Activated naive CD4-positive, alpha-beta T cell treated with anti-CD3 and anti-CD28 coated beads, Interleukin-2, amount 50 U/mL, for 16 hours (primary cell): ENCODE data around the gene SAMD9L.
"Not testable (repeated sequence)": the region's sequence is repeated elsewhere in the genome, so short reads cannot be mapped to it uniquely, and the experiment has no call there.

Experiments
- DNase-seq: peaks from one replicate; pipeline ENCODE4 v3.0.0-alpha.2; 2020

Gene SAMD9L

DNA sequence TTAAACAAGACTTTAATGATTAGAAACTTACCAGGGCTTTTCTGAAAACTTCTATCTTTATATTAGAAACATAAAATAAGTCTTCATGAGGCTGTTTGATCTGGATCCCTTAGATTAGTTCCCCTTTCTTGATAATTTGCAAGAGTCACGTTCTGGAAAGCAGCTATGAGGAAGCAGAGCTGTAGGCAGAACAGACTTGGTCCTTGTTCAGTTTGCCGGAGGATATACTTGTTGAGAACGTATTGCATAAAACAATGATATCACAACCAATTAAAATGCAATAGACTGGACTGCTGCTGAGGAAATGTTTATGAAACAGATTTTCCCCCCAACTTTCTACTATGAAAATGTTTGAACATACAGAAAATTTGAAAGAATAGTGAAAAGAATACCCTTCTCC lies 2.8 kb downstream of the SAMD9L start:
- no peak for DNase-seq

DNA sequence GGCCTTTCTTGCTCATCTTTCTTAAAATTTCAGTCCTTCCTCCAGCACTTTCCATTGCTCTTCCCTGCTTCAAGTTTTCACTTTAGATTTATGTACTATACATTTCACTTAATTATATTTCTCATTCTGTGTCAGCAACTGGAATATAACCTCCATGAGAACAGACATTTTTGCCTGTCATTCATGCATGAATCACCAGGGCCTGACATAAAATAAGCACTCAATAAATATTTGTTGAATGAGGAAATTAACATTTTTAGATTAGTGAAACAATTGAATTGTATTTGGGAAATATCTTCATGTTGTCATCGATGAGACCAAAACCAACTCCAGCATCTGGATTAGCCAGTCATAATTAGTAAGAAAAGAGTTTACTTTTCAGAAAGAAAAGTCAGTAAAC lies 6.1 kb downstream of the SAMD9L start:
- no peak for DNase-seq

DNA sequence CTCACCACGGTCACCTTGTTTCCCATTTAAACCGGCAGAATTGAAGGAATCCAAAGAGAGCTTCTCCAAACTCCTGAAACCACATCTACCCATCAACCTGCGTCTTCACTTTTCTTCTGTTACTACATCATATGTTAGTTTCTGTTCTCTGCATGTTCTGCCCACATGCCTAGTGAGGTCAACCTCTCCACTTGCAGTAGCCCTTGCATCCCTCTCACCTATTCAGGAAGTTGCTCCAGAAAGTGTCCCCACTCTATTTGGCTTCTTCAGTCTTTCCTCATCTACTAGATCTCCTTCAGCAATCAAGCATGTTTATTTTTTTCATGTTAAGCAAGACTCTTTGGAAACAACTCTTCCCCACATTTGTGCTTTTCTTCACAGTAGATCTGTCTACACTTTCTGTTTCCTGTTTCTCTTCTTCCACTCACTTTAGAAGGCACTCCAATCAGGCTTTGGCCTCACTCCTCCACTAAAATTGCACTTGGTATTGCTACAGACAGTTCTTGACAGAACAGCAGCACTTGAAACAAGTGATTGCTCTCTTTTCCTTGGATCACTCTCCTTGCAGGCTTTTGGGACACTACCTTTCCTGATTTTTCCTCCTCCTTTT lies 7.5 kb downstream of the SAMD9L start:
- DNase-seq = no peak

DNA sequence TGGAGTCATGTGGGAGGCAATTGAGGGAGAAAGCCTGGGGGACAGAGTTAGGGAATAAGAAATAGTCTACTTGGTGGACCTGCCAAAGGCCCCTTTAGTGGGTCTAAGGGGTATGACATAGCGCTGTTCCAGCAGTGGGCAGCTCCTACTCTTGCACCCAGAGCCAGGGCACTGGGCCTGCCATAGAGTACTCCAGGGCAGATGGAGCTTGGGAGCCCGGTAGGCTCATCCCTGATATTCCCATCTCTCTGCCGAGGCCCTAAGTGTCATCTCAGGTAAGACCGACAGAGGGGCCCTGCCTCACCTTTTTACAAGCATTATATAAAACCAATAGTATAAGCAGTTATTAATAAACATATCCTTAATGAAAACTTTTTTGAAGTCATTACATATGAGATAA lies 9.6 kb downstream of the SAMD9L start:
- DNase-seq = no peak

DNA sequence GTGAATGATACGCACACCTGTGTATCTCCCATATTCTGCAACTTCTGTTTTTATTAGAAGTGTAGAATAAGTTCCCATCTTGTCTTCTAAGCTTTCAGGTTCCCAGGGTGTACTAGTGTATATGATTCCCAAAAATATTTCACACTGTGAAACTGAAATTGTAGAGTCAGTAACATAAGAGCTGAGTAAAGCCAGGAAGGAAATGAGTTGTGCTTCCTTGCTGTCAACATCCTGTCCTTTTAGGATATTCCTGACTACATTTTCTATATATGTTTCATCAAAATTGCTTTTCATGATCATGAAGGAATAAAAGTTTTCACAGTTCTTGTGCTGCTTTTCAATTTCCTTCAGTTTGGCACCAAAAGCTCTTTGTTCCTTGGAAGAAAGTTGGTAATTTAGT lies 15.2 kb downstream of the SAMD9L start:
- DNase-seq = no peak

DNA sequence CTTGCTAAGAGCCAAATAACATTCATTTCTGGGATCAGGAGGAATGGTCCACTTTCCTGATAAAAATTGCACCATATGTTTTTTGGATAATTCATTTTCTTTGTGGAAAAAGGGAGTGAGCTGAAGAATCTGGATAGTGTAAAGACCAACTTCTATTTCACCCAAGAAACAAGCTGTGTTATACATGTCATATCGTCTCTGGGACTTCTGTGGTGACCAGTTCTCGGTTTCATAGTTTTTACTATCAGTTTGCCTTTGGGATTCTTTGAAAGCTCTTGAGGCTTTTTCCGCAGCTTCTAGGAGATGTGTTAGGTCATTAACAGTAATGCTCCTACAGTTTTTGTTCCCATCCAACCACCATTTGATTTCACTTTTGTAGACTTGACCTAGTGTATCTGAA lies 16.0 kb downstream of the SAMD9L start:
- DNase-seq = no peak

DNA sequence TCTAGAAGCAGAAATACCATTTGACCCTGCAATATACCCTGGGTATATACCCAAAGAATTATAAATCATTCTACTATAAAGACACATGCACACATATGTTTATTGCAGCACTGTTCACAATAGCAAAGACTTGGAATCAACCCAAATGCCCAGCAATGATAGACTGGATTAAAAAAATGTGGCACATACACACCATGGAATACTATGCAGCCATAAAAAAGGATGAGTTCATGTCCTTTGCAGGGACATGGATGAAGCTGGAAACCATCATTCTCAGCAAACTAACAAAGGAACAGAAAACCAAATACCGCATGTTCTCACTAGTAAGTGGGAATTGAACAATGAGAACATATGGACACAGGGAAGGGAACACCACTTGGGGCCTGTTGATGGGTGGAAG lies 21.2 kb downstream of the SAMD9L start:
- not testable (repeated sequence) for DNase-seq

DNA sequence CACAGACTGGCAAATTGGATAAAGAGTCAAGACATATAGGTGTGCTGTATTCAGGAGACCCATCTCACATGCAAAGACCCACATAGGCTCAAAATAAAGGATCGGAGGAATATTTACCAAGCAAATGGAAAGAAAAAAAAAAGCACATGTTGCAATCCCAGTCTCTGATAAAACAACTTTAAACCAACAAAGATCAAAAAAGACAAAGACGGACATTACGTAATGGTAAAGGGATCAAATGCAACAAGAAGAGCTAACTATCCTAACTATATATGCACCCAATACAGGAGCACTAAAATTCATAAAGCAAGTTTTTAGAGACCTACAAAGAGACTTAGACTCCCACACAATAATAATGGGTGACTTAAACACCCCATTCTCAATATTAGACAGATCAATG lies 24.7 kb downstream of the SAMD9L start:
- not testable (repeated sequence) for DNase-seq

DNA sequence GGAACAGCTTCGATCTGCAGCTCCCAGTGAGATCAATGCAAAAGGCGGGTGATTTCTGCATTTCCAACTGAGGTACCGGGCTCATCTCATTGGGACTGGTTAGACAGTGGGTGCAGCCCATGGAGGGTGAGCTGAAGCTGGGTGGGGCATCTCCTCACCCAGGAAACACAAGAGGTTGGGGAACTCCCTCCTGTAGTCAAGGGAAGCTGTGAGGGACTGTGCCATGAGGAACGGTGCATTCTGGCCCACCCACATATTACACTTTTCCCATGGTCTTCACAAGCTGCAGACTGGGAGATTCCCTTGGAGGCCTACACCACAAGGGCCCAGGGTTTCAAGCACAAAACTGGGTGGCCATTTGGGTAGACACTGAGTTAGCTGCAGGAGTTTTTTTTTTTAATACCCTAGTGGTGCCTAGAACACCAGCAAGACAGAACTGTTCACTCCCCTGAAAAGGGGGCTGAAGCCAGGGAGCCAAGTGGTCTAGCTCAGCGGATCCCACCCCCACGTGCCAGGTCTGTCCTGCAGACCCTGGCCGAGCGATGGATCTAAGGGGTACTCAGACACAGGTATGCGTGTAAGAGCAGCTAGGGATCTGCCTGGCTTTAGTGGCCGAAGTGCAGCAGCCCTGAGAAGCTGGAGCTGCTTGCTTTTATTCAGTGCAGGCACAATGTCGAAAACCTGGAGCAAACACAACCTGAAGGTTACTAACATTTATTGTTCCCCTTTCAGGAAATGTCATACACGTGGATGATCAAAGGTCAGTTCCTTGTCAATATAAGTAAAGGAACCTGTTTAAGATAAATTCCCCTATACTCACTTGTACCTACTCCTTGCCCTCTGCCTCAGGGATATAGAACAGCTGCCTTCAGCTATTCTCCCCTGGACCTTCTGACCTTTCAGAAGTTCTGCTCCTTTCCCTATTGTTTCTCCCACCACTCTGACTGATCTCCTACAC lies 27.3 kb downstream of the SAMD9L start:
- no peak for DNase-seq

DNA sequence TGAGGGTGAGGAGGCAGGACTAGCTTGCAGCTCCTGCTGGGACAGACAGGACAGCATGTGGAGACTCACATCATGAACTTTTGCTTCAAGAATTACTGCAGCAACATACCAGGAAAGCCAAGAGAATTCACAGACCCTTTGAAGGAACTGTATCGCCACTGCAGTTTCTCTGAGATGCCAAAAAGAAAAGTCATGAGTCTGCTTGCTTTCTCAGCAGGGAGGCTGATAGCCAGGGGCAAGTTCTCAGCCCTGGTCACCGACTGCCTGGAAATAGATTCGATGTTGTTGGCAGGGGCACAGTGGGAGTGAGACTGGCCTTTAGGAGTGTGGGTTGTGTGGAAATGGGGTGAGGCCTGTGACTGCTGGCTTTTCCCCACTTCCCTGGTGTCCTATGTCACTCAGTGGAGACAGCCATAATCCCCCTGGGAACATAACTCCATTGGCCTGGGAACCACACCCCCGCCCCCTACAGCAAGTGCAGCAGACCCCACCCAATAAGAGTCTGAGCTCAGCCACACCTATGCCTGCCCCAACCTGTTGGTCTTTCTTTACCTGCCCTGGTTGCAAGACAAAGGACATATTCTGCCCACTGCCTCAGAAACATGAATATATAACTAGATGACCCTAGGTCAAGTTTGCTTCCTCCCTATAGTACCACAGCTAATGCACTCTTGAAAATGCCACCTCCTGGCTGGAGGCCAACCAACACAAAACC lies 28.8 kb downstream of the SAMD9L start:
- DNase-seq = no peak

DNA sequence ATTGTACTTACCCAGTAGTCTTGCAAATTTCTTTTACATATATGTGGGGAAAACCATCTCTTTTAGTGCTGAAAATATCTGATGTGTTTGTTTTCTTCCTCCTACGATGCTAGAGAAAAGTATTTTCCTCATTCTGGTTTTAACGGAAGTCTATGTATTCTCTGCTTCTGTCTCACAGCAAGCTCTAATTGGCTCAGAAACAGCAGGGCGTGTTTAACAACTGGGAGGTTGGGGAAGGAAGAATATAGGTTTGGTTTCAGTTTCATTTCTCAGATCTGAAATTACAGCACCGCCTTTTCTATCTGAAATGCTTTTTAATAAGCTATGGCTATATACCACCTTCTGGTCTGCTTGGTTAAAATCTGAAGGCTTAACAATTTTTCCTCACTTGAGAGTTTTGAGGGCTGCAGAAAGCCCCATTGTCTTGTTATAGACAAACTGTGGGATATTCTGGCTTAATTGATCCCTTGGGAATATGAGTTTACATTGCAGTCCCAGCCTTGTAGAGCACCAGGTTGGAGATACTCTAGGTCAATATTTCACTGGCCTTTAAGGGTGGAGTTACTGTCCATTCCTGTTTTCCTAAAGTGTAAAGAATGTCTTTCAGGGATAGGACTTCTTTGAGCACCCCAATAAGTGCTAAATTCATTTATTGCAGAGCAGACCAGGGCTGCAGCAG lies 30.2 kb downstream of the SAMD9L start, which contains the start of gene SAMD9:
Gene SAMD9 (minus strand): TSS at position 128 of the 679 bp plus-strand sequence. CDS start 11,882 bp downstream, outside the sequence.
- DNase-seq = peak; percentile 45

DNA sequence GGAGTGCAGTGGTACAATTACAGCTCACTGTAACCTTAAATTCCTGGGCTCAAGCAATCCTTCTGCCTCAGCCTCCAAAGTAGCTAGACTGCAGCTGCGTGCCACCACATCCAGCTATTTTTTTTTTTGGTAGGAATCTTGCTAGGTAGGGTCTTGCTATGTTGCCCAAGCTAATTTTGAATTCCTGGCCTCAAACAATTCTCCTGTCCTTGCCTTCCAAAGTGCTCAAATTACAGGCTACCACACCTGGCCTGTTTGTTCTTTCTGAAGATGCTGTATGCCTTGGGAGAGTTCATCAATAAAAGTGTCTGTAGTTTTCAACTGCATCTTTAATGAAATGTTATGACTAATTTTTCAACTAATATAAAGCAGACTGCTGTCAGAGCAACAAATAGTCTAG lies 30.9 kb downstream of the SAMD9L start:
- DNase-seq = no peak

DNA sequence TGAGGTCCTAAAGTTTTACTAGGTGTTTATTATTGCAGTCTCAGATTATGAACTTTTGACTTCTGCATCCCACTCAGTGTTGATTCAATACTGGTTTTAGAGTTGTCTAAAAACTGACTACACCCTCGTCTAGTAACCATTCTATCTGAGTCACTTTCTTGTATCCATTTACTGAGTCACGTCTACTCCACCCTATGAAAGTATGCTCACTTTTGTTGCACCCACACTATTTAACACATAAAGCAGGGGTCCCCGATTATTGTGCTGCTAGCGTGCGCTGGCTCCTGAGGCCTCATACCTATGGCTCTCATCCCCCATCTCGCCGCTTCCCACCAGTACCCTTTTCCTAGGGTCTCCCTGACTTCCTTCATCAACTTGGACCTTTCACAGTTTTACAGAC lies 32.4 kb downstream of the SAMD9L start:
- peak; percentile 14 for DNase-seq

DNA sequence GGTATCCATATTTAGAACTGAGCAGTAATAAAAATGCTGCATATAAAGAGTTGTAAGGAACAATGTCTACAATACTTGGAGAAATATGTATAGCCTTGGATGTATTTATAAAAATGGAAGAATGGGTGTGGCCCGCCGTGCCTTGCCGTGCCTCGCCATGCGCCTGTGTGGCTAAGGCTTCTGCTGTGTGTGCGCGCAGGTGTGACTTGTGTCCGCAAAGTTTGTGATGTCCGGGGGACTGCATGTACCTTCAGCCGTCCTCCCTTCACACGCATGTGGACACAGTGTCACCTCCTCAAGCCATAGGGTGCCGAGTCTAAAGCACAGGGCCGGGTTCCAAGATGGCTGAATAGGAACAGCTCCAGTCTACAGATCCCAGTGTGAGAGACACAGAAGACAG lies 40.2 kb downstream of the SAMD9L start:
- DNase-seq = no peak

DNA sequence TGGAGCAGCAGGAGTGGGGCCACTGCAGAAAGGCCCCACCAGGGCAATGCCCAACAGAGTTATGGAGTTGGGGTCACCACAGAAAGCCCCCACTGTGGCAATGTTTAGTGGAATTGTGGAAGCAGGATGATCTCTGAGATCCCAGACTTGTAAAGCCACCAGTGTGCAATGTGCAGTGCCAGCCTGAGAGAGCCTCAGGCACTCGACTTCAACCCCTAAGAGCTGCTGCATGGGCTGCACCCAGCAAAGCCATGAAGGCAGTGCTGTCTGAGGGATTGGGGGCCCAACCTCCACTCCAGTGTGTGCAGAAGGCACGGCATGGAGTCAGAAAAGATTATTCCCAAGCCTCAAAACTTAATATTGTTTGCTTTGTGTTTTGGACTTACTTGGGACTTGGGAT lies 50.8 kb downstream of the SAMD9L start:
- no peak for DNase-seq

DNA sequence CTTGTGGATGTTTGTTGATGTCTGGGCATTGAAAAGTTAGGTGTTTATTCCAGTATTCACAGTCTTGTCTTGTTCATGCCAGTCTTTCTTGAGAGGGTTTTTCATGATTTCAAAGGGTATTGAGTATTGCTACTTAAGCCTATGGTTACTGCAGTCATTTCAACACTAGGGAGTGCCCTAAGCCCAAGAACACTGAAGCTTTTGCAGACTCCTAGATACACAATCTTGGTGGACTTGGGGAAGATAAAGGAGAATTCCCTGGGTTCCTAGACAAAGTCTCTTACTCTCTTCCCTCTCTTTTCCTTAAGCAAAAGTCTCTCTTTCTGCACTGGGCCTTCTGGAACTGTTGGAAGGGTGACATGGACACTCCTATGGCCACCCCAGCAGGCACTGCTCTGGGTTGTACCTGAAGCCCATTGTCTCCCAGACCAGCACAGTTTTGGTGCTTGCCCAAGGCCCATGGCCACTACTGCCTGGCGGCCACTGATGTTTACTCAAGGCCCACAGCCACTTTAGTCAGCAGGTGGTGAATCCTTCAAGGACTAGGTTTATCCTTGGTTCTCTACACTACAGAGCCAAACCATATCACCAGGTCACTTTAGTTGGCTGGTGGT lies 55.3 kb downstream of the SAMD9L start:
- no peak for DNase-seq
